Measurements from ENCODE around the gene SLC9A3.

SLC9A3 gene

GRCh38 chr5:501105-501830 is 23.0 kb downstream of the SLC9A3 start:
- peaks cover 81% of the 10 kb centered on the region for H3K27me3 ChIP-seq (ENCODE audit: insufficient read depth, low read depth)
- H3K79me2 ChIP-seq (ENCODE audit: insufficient read depth, low read depth): no peaks in the 10 kb centered on the region
- no peak overlapping the region for H3K4me2 ChIP-seq
- H4K20me1 ChIP-seq (ENCODE audit: insufficient read depth): no peaks in the 10 kb centered on the region
- no peak overlapping the region for H2AFZ ChIP-seq (ENCODE audit: low read depth)
- no peaks in the 10 kb centered on the region for H3K4me1 ChIP-seq (ENCODE audit: low read depth, poor library complexity, severe bottlenecking)
- TF ChIP-seq CTCF (conservative IDR thresholded peaks at IDR 0.05; ENCODE audit: low read depth, low read length): no peak
- H3K4me3 ChIP-seq (IDR thresholded peaks at IDR 0.05; ENCODE audit: insufficient read depth, low read depth, low read length): no peak overlapping the region
- H3K27ac ChIP-seq: no peak overlapping the region
- no peaks in the 10 kb centered on the region for H3K36me3 ChIP-seq (ENCODE audit: insufficient read depth)
- H3K9ac ChIP-seq: no peak overlapping the region

GRCh38 chr5:500491-500890 is 23.8 kb downstream of the SLC9A3 start:
- Histone ChIP-seq H3K4me2 (no peak overlapping the region), H3K4me3 (IDR thresholded peaks at IDR 0.05; ENCODE audit: insufficient read depth, low read depth, low read length) (no peak overlapping the region), H3K27ac (no peak overlapping the region), H3K36me3 (ENCODE audit: insufficient read depth) (no peaks in the 10 kb centered on the region), H3K79me2 (ENCODE audit: insufficient read depth, low read depth) (no peaks in the 10 kb centered on the region), H2AFZ (ENCODE audit: low read depth) (no peak overlapping the region), H3K9ac (no peak overlapping the region), H3K4me1 (ENCODE audit: low read depth, poor library complexity, severe bottlenecking) (no peaks in the 10 kb centered on the region), H3K27me3 (ENCODE audit: insufficient read depth, low read depth) (peaks cover 84% of the 10 kb centered on the region), H4K20me1 (ENCODE audit: insufficient read depth) (no peaks in the 10 kb centered on the region)
- TF ChIP-seq CTCF (conservative IDR thresholded peaks at IDR 0.05; ENCODE audit: low read depth, low read length): no peak

GRCh38 chr5:499233-500209 is 24.7 kb downstream of the SLC9A3 start:
- Histone ChIP-seq H3K4me2 (no peak overlapping the region), H3K4me3 (IDR thresholded peaks at IDR 0.05; ENCODE audit: insufficient read depth, low read depth, low read length) (no peak overlapping the region), H3K4me1 (ENCODE audit: low read depth, poor library complexity, severe bottlenecking) (no peaks in the 10 kb centered on the region), H3K27me3 (ENCODE audit: insufficient read depth, low read depth) (peaks cover 86% of the 10 kb centered on the region), H4K20me1 (ENCODE audit: insufficient read depth) (no peaks in the 10 kb centered on the region), H2AFZ (ENCODE audit: low read depth) (no peak overlapping the region), H3K27ac (no peak overlapping the region), H3K79me2 (ENCODE audit: insufficient read depth, low read depth) (no peaks in the 10 kb centered on the region), H3K9ac (no peak overlapping the region), H3K36me3 (ENCODE audit: insufficient read depth) (no peaks in the 10 kb centered on the region)
- no peak for TF ChIP-seq CTCF (conservative IDR thresholded peaks at IDR 0.05; ENCODE audit: low read depth, low read length)

- H3K4me2 ChIP-seq: no peak overlapping the region
- no peak for TF ChIP-seq CTCF (conservative IDR thresholded peaks at IDR 0.05; ENCODE audit: low read depth, low read length)
- no peak overlapping the region for H3K4me3 ChIP-seq (IDR thresholded peaks at IDR 0.05; ENCODE audit: insufficient read depth, low read depth, low read length)
- peaks cover 86% of the 10 kb centered on the region for H3K27me3 ChIP-seq (ENCODE audit: insufficient read depth, low read depth)
- H3K9ac ChIP-seq: no peak overlapping the region
- H3K27ac ChIP-seq: no peak overlapping the region
- H3K4me1 ChIP-seq (ENCODE audit: low read depth, poor library complexity, severe bottlenecking): no peaks in the 10 kb centered on the region
- H3K36me3 ChIP-seq (ENCODE audit: insufficient read depth): no peaks in the 10 kb centered on the region
- no peaks in the 10 kb centered on the region for H3K79me2 ChIP-seq (ENCODE audit: insufficient read depth, low read depth)
- H4K20me1 ChIP-seq (ENCODE audit: insufficient read depth): no peaks in the 10 kb centered on the region
- H2AFZ ChIP-seq (ENCODE audit: low read depth): no peak overlapping the region
Observed at GRCh38 chr5:497871-498509, 26.3 kb downstream of the SLC9A3 start.
